Activated CD4-positive, alpha-beta T cell treated with anti-CD3 and anti-CD28 coated beads for 48 hours (primary cell): ENCODE data around the gene GIPC3.
"Not testable (repeated sequence)": the region's sequence is repeated elsewhere in the genome, so short reads cannot be mapped to it uniquely, and the experiment has no call there.

Experiments
- DNase-seq: peaks from one replicate; pipeline ENCODE4 v3.0.0-alpha.2; 2020

Gene GIPC3

DNA sequence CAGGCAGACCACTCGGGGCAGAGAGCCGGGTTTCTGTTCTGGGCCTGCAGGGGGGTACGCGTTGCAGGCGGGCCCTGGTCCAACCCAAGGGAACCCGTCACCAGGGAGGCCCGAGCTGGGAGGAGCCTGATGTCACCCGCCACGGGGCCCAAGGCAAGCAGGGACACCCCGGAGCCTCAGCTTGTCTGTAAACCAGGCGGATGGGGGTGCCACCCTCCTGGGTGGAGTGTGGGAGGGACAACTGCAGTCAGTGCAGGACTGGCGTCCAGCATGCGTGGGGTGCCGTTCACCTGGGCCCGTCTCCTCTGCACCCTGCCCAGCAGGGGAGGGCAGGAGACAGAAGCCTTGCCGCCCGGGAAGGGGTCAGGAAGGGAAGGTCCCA, 34.3 kb downstream of the GIPC3 start:
- DNase-seq = no peak

DNA sequence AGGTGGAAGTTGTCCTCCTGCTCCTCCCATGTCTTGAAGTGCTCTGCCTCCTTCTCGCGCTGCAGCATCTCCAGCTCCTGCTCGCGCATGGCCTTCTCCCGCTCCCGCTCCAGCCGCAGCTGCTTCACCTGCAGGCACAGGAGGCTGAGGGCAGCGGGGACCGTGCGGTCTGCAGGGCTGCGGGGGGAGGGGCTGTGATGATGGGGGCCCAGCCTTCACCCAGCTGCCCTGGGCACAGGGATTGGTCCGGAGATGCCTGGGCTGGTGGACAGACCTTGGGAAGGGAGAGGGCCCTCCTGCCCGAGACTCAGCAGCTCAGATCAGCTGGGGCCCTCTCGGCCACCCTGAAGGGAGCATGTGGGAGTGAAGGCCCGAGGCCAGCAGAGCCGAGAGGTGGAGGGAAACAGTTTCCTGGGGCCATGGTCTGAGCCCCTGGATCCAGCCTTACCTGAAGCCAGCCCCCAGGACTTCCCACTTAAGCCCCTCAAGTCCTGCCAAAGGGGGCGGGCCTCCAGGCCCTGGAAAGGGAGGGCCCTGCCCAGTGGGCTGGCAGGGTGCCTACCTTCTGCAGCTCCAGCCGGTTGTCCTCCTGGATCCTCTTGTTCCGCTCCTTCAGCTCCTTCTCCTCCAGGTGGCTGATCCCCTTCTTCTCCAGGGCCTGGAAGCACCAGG, 35.0 kb downstream of the GIPC3 start:
- no peak for DNase-seq

DNA sequence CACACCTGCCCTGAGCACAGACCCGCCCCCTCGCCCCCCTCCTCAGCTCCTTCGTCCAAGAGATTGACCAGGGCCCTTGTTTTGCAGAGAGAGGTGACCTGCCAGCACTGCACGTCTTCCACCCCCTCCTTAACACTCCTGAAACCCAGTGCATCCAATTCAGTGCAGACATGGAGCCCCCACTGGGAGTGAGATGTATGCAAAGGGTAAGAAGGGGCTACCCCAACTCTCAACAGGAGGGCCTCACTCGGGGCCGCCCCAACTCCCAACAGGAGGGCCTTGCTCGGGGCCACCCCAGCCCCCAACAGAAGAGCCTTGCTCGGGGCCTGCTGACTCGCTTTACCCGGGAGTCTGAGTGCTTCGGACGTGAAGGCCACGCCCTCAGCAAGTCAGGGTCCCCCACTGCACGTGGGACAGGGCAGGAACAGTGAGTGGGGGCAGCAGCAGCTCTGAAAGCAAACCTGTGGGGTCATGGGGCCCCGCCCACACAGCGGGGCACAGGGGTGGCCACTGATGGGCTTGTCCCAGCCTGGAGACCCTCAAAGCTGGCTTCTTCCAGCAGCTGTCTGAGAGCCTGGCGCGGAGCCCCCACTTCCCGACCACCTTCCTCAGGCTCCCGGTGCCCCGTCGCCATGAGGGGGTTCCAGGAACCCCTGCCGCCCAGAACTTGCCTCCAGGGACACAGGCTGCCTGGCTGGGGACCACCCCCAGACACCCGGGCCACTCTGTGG, 35.7 kb downstream of the GIPC3 start:
- DNase-seq = no peak

DNA sequence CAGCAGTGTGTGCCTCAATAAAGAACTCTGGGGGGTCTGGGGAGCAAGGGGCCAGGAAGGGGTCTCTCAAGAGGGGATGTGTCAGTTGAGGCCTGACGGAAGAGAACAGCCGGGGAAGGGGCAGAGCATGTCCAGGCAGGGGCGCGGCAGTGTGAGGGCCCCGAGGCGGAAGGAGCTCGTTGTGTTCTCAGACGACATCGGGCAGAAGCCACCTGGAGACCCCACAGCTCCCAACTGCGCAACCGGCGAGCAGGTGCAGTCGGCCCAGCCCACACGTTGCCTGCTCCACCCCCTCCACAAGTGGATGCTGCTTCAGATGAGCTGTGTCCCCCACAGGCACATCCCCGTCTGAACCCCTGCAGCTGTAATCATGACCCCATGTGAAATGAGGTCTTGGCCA, 36.4 kb downstream of the GIPC3 start:
- no peak for DNase-seq

DNA sequence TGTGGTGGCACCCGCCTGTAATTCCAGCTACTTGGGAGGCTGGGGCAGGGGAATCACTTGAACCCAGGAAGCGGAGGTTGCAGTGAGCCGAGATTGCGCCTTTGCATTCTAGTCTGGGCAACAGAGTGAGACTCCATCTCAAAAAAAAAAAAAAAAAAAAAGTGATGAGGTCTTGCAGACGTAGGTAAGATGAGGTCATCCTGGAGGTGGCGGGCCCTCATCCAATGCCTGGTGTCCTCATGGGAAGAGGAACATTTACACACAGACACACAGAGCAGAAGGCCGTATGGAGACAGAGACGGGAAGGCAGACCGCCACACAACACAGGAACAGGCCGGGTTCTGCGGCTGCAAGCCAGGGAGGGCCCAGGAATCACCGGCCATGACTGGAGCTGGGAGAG, 36.9 kb downstream of the GIPC3 start:
- DNase-seq = no peak

DNA sequence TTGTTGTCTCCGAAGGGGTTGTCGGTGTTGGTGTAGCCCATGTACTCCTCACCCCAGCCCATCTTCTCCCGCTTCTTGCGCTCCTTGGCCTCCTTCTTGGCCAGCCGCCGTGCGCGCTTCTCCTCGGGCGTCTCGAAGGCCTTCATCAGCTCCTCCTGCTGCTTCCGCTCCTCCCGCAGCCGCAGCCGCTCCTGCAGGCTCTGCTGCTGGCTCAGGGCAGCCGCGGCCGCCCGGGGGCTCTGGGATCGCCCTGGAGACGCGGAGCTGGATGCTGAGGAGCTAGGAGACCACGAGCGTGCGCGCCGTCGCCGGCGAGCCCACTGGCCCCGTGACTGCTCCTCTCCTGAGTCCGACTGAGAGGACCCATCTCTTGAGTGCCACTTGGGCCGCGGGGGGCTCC, 38.4 kb downstream of the GIPC3 start:
- DNase-seq = no peak

DNA sequence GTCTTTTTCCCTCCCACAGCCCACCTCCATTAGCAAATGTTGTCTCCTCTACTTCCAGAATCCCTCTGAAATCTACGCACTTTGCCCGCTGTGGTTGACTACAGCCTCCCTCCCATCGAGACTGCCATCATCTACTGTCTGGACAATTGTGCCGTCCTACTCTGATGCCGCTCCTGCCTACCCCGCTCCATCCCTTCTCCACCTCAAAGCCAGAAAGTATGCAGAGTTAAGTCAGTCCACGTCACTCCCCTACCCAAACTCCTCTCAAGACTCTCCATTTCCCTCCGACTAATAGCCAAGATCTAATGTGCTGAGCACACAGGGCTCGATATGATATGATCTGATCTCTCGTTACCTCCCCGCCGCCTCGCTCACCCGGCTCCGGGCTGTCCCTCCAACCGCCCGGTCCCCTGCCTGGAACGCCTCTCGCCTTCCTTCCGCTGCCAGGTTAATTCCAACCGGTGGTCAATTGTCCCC, 40.8 kb downstream of the GIPC3 start:
- peak; percentile 45 for DNase-seq

DNA sequence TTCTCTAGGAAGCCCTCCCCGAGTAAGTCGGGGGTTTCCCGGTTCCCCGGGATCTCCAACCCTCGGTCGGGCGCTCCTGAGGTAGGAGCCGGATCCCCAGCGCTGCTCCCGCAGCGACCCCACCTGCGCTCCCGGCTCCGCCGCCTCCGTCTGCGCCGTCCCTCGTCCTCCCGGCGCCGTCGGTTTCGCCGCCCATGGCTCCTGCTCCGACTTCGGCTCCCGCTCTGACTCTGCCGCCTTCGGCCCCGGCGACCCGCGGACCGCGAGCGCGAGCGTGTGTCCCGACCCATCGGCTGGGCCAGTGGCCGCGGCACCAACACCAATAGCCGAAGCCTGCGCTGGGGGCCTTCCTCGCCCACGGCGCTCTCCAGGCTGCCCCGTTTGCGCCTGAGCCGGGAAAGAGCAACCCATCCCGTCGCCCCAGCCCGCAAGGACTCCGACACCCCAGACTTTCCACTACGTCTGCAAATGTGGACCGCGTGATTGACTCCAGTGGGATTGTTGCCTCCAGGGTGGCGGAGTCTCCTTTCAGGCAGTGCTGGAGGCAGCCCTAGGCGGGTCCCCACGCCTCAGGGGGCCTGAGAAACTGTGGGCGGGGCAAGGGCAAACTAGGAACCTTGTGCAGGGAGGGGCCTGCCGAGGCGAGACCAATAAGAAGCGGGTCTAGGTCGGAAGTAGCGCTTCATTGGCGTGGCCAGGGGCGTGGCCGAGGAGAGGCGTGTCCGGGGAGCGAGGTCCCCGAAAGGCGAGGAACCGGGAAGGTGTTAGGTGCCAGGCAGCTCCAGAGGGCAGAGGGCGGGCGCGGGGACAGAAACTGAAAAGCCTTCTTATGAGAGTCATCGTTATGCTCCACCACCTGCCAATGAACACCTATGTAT, 41.4 kb downstream of the GIPC3 start, which contains the start of gene CACTIN:
TSS of gene CACTIN (minus strand) at position 318 of the 878 bp plus-strand sequence. CDS start at position 290, 28 bp downstream.
- peak; percentile 100 for DNase-seq

DNA sequence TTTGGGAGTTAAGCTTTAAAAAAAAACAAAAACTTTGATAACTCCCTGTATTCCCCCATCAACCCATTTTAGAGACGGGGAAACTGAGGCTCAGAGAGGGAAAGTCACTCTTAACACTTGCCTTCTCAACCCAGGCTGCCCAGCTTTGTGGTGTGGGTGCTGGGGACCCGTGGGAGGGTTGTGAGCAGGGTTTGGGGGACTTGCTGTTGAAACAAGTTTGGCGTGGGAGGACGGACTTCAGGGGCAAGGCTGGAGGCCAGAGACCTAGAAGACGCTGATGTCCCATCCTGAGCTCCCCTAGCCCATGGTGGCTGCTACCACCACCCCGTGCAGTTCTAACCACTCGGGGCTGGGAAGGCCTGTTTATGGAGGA, 42.1 kb downstream of the GIPC3 start:
- no peak for DNase-seq

DNA sequence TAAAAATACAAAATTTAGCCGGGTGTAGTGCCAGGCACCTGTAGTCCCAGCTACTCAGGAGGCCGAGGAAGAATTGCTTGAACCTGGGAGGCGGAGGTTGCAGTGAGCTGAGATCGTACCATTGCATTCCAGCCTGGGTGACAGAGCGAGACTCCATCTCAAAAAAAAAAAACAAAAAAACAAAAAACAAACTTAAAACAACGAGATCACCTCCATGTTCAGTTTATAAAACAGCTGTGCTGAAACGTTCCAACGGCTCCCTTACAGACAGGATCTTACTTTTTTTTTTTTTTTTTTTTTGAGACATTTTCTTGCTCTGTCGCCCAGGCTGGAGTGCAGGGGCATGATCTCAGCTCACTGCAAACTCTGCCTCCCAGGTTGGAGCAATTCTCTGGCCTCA, 43.5 kb downstream of the GIPC3 start:
- DNase-seq = not testable (repeated sequence)

DNA sequence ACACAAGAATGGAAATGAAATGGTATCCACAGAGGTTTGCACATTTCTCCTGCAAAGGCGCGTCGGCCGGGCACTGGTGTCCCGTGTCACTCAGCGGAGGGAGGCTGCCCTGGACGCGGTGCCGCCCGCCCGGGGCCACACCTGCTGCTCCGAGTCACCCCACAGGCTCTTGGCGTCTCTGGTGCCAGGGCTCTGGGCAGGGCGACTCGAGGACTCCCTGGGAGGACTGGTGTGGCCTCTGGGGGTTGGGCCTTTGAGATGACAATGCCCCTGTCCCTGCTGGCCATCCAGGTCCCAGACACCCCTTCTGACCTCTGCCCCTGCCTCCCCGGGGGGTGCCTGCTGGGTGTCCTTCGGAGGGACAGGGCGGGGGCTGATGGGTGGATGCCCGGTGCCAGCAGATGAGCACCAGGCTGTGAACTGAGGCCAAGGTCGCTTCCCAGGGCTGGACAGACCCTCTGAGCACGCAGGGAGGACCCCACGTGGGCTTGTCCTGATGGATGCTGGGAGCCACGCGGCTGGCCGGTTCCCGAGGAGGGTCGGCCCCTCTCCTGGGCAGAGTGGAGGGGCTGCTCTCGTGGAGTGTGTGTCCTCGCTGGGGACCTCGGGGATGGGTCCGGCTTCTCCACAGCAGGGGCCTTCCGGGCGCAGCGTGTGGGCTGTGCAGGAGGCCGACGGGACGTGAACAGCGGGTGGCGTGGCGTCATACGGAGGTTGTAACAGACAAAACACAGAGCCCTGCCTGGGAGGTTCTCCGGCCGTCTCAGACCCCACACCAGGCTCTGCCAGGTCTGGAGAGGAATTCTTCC, 46.0 kb downstream of the GIPC3 start:
- DNase-seq = no peak

DNA sequence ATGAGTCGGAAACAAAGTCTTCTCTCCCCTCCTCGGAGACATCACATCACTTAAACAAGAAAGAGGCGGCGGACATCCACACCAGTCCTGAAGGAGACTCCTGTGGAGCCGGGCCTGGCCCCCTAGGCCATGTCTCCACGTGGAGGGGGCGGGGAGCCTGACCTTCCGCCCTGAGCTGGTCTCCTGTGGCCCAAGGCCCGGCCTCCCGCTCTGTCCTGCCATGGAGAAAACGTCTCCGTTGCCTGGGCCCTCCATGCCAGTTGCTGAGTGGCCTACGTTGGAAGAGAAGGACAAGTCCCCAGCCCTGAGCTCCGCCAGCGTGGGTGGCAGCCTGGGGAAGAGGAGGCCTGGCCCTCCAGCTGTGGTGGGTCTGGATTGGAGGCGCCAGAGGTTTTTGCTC, 46.8 kb downstream of the GIPC3 start:
- DNase-seq = no peak

DNA sequence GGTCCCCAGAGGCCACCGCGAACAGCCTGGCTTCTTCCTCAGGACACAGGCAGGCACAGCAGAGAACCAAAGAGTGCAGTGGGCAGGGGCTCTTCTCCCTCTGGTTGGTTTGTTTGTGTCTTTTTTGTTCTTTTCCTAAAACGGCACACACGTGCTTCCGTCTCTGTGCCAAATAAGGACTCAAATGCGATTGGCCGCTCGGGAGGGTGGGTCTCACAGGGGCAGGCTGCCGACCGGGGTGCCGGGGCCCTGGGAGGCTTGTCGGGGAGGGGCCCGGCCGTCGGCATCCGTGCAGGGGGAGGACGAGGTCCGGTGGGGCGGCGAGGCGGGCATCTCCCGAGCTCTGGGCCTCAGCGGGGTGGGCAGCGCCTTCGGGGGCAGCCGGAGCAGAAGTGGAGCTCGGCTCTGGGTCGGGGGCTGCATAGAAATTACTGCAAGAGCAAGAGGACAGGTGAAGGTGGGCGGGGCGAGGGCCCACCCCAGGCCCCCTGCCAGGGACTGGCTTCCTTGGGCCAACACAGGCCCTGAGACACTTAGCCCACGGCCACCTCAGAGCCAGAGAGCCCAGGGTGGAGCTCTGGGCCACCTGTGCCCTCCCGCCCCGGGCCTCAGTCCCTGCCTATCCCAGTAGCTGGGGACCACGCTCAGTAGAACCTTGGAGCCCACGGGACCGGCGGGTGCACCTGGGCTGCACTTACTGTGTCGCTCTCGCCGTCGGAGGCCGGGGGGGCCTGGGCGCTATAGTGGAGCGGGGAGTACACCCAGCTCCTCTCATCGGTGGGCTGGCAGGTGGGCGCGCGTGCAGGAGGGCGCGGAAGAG, 47.7 kb downstream of the GIPC3 start:
- DNase-seq = no peak

DNA sequence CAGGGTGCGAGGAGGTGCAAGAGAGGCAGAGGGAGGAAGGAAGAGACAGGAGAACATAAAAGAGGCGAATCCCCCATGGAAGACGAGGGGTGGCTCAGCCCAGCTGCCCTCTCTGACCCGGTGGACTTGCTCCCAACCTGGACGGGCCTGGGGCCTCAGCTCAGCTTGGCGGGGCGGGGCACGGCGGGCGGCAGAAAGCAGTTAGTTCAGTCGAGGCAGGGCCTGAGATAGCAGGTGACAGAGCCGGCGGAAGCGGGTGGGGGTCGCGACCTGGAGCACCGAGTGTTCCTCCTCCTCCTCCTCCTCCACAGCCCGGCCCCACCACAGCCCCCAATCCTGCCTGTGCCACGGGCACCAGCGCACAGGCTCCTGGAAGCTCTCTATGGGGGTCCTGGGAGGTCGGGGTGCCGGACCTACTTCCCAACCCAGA, 48.3 kb downstream of the GIPC3 start:
- DNase-seq = no peak

DNA sequence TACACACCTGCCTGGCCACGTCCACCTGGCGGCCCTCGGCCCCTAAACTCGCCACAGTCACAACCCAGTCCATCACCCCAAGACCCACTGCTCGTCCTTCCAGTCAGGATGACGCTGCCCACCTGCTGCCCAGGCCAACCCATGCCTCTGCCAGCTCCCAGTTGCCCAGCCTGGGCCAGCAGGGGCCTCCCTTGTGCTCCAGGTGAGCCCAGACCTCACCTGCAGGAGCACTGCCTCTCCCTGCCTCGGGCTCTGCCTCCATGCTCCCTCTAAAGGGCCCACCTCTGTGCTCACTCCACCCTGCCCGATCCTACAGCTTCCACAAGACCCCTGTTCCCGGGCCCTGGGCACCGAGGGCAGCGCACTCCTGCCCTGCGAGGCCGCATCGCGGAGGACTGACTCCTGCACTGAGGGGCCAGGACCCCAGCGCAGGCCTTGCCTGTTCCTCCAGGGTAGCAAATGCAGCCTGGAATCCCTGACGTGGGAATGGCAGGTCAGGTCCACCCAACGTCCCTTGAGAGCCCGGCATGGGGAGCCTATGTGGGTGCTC, 49.3 kb downstream of the GIPC3 start:
- DNase-seq = no peak

DNA sequence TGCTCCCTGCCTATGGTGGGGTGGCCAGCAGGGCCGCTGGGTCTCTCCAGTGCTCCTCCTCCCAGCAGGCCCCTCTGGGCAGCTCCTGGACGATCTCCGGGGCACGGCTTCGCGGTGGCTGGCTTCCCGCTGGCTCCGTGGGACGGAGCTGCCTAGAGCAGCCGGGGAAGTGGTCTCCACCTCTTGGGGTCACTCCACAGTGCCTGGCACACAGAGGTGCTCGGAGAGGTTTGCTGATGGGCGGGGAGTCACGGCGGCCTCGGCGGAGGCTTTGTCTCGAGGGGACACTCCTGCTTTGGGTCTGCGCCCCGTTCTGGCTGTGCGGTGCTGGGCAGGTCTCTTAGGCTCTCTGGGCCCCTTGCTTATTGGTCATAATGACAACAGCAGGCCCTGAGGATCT, 51.2 kb downstream of the GIPC3 start:
- no peak for DNase-seq

DNA sequence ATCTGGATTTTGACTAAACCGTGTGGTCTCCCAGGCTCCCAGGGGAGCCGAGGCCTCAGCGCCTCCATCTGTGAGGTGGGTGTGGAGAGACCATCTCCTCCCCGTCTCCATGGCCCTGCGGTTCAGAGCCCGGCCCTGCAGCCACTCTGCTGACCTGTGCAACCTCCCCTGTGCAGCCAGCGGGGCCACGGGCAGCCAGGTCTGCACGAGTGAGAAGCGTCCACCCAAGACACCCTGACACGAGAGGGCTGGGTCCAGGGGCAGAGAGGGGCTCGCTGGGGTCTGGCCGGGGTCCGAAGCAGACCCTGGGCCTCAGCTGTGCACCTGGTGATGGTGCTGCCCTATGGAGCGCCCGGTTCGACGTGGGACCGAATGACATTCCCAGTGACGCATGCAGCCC, 51.7 kb downstream of the GIPC3 start:
- DNase-seq = no peak

DNA sequence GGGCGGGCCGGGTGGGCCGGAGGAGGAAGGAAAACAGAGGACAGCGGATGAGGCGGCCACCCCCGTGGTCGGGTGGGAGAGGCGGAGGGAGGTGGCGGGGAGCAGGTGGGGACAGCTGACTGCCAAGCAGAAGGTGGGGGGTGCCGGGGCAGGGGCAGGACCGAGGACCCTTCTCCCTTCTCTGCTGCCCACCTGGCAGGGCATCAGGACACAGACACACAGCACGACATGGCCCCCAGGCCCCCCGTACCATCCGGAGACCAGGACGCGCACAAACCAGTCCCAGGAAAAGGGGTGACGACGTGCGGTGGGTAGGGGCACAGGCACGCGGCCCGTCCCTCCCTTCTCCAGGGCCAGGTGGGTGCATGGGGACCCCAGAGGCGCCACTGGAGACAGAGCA, 52.3 kb downstream of the GIPC3 start:
- no peak for DNase-seq

DNA sequence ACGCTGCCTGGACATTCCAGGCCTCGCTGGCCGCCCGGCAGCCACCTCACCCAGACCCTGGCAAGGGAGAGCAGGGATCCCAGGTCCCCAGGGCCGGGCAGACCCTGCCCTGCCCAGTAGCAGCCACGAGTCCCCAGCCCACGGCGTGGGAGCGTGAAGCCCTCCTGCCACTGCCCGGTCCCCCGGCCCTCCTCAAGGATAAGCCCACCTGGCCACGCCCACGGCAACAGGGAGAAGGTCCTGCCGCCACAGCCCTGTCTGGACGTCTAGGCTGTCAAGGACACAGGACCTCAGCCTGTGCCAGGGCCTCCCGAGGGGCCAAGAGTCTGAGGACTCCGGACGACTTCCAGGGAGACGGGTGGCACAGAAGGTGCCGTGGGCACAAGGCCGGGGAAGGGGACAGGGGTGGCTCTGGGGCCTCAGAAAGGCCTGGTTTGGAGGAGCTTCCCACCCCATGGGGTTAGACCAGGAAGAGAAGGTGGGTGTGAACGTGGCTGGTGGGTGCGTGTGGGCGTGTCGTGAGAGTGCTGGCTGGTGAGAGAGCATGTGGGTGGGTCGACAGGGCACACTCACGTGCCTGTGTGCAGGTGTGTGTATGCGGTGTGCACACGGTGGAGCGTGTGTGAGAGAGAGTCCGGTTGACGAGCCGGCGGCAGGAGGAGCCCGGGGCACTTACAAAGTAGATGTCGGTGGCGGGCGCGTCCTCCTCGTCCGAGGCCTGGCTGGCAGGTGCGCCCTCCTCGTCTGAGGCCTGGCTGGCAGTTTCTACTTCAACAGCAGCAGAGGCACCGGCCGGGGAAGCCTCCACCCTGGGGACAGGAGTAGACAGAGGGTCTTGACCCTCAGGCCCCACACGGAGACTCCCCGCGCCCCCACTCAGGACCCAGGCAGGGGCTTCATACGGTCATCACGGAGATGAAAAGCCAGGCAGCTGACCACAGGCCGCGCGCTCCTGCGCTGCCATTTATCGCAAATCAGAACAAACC, 53.2 kb downstream of the GIPC3 start:
- no peak for DNase-seq

DNA sequence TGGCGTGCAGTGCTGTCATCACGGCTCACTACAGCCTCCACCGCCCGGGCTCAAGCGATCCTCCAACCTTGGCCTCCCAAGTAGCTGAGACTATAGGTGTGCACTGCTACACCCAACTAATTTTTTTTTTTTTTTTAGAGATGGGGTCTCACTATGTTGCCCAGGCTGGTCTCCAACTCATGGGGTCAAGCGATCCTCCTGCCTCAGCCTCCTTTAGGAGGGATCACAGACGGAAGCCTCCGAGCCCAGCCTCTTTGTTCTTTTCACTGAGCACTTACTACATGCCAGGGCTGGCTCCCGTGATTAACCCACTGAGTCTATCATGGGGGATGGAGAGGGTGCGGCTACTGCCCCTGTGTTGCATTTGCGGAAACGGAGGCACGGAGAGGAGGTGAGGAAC, 54.2 kb downstream of the GIPC3 start:
- DNase-seq = no peak
